ENCODE data around the gene PGBD5.
A peak's percentile ranks its signal among the peaks of the same experiment; 100 is the strongest.

PGBD5 gene

DNA sequence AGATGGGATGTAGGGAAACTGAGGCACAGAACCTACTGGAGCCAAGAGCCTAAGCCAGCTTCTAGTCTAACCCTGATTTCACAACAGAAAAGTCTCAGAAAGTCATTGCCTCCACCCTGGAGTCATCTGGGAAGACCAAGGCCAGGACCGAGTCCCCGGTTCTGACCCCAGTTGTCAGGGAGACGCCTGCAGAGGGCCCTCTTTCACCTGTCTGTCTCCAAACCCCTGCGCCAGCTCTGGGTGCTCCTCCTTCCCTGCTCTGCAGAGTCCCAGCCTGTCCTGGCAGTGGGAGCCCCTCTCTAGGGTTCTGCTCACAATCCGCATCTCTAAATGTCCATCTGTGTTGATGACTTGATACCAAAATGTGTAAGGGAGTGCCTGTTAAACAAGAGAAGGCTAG is 149.7 kb downstream of the PGBD5 start:
- no peak overlapping the region for H3K9ac ChIP-seq (ENCODE audit: low read depth, low read length)
- 93% methylated on average over 5 of the region's 5 CpGs for WGBS
- no peak overlapping the region for H3K4me3 ChIP-seq (ENCODE audit: low read length)
- H3K9me3 ChIP-seq (ENCODE audit: insufficient read depth, low read depth, low read length), result no peaks in the 10 kb centered on the region
- H3K27ac ChIP-seq (ENCODE audit: low read depth, low read length), result peak overlapping the region; percentile 58; the same call in 1 of the 2 replicates
- no peaks in the 10 kb centered on the region for H3K27me3 ChIP-seq (ENCODE audit: insufficient read depth, low read length)
- peaks cover 34% of the 10 kb centered on the region for H3K36me3 ChIP-seq (ENCODE audit: insufficient read depth, low read length)
- H3K4me1 ChIP-seq (ENCODE audit: insufficient read depth, low read length), result peaks cover 22% of the 10 kb centered on the region

DNA sequence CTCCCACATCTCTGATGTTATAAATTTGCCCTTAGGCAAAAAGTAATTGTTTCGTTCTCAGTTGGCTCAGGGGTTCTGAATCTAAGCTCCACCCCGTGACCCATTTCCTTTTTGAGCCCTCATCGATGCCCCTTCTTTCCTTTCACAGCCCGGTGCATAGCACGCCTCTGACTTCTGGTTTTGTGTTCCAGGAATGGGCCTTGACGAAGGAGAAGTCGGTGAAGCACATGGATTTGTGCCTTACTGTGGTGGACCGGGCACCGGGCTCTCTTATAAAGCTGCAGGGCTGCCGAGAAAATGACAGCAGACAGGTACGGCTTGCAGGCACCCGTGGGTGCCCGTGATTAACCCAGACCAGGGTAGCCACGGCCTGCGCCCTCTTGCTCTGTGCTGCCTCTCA is 151.9 kb downstream of the PGBD5 start:
- Histone ChIP-seq H3K9me3 (ENCODE audit: insufficient read depth, low read depth, low read length) (no peaks in the 10 kb centered on the region), H3K36me3 (ENCODE audit: insufficient read depth, low read length) (peaks cover 26% of the 10 kb centered on the region), H3K4me3 (ENCODE audit: low read length) (no peak overlapping the region), H3K27ac (ENCODE audit: low read depth, low read length) (no peak overlapping the region), H3K27me3 (ENCODE audit: insufficient read depth, low read length) (no peaks in the 10 kb centered on the region), H3K9ac (ENCODE audit: low read depth, low read length) (no peak overlapping the region), H3K4me1 (ENCODE audit: insufficient read depth, low read length) (peaks cover 22% of the 10 kb centered on the region)
- WGBS, result 94% methylated on average over 15 of the region's 15 CpGs

DNA sequence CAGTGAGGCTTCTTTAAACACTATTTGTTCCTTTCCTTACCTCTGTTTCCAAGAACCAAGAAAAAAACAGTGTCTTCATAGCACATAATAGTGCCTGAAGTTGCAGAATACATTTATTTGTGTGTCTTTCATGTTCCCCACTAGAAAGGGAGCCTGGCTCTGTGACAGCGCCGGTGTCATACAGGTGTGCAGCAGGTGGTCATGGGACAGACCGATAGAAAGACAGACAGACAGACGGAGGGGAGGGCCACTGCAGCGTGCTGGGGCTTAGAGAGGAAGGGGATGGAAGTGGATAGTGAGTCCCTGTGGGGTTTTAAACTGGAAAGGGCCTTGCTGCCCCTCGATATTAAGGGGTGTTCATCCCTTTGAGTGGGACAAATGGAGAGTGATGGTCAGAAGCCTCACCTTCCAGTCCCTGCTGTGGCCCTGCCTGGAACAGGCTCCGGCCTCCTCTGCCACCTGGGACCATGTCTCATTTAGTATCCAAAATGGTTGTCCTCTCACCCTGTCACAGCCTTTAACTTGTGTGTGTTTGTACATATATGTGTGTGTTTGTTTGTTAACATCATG is 152.9 kb downstream of the PGBD5 start:
- WGBS, result 93% methylated on average over 7 of the region's 7 CpGs
- H3K9me3 ChIP-seq (ENCODE audit: insufficient read depth, low read depth, low read length), result no peaks in the 10 kb centered on the region
- H3K9ac ChIP-seq (ENCODE audit: low read depth, low read length), result no peak overlapping the region
- H3K27me3 ChIP-seq (ENCODE audit: insufficient read depth, low read length), result no peaks in the 10 kb centered on the region
- peaks cover 18% of the 10 kb centered on the region for H3K4me1 ChIP-seq (ENCODE audit: insufficient read depth, low read length)
- H3K4me3 ChIP-seq (ENCODE audit: low read length), result no peak overlapping the region
- H3K36me3 ChIP-seq (ENCODE audit: insufficient read depth, low read length), result peaks cover 22% of the 10 kb centered on the region
- H3K27ac ChIP-seq (ENCODE audit: low read depth, low read length), result no peak overlapping the region

DNA sequence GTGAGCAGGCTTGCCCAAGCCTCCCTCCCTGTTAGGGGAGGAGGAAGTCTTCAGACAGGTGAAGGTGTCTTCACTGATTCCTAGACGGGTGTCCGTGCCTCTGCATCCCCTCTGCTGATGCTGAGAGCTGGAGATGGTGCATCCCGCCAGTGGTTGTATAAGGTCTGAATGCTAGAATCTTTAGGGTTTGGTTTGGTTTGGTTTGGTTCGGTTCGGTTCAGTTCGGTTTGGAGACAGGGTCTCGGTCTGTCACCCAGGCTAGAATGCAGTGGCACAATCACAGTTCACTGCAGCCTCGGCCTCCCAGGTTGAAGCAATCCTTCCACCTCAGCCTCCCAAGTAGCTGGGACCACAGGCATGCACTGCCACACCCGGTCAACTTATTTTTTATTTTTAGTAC is 153.6 kb downstream of the PGBD5 start:
- Histone ChIP-seq H3K4me1 (ENCODE audit: insufficient read depth, low read length) (peaks cover 12% of the 10 kb centered on the region), H3K9ac (ENCODE audit: low read depth, low read length) (no peak overlapping the region), H3K4me3 (ENCODE audit: low read length) (no peak overlapping the region), H3K36me3 (ENCODE audit: insufficient read depth, low read length) (peaks cover 22% of the 10 kb centered on the region), H3K27me3 (ENCODE audit: insufficient read depth, low read length) (no peaks in the 10 kb centered on the region), H3K9me3 (ENCODE audit: insufficient read depth, low read depth, low read length) (no peaks in the 10 kb centered on the region), H3K27ac (ENCODE audit: low read depth, low read length) (no peak overlapping the region)
- WGBS, result 95% methylated on average over 9 of the region's 9 CpGs

DNA sequence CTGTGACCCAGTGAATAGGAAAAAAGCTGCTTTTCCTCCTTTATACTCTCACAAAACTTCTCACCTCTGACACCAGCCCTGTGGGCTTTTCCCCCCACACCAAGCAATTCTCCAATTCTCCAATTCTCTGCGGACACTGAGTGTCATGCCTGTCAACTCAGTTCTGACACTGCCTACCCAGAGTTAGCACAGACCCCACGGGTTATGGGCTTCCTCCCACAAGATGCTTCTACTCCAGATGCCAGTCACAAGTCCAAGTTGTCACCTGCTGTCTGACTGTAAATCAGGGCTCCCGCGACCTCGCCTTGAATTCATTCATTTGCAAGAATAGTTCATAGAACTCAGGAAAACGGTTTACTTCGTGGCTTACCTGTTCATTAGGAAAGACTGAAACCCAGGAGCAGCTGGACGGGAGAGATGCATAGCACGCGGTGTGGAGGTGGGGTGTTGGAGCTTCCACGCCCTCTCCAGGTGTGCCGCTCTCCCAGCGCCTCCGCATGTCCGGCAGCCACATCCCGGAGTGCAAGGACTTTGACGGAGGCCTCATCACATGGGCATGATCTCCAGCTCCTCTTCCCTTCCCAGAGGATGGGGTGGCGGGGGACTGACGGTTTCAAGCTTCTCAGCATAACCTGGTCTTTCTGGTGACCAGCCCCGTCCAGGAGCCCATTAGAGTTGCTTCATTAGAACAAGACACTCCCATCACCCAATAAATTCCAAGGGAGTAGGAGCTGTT is 154.7 kb downstream of the PGBD5 start:
- WGBS, result 94% methylated on average over 20 of the region's 20 CpGs
- Histone ChIP-seq H3K27me3 (ENCODE audit: insufficient read depth, low read length) (no peaks in the 10 kb centered on the region), H3K9ac (ENCODE audit: low read depth, low read length) (no peak overlapping the region), H3K36me3 (ENCODE audit: insufficient read depth, low read length) (peaks cover 22% of the 10 kb centered on the region), H3K27ac (ENCODE audit: low read depth, low read length) (no peak overlapping the region), H3K4me1 (ENCODE audit: insufficient read depth, low read length) (peaks cover 4% of the 10 kb centered on the region), H3K4me3 (ENCODE audit: low read length) (no peak overlapping the region), H3K9me3 (ENCODE audit: insufficient read depth, low read depth, low read length) (no peaks in the 10 kb centered on the region)

DNA sequence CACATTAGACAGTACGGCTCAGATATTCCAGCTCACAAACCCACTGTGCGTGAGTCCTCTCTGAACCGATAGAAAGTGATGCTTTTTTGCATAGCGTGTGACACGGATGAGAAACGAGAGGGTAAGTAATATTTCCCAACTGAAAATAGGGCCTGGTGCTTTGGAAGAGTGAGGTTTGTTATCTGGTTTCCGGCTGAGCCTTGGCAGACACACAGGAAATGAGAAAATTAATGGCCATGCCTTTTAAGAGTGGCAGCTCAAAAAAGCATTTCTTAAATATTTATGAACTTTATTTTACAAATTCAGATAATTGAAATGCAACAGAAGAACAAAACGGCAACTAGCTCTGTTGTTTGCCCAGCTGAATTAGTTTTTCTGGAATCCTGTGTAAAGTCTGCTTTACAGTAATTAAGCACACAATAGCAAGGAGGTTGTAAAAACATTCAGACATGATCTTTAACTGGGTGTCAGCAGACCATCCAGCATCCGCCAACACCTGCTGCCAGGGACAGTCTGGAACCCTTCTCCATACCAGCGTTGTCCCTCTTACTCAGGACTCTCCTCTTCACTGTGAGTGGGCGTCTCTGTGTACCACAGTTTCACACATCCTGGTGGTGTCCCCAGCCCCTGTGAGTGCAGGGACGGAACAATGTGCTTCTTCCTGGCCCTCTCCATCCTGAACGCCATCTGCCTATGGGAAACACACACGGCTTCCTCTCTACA is 155.4 kb downstream of the PGBD5 start:
- Histone ChIP-seq H3K27me3 (ENCODE audit: insufficient read depth, low read length) (no peaks in the 10 kb centered on the region), H3K9me3 (ENCODE audit: insufficient read depth, low read depth, low read length) (no peaks in the 10 kb centered on the region), H3K4me3 (ENCODE audit: low read length) (no peak overlapping the region), H3K4me1 (ENCODE audit: insufficient read depth, low read length) (peaks cover 3% of the 10 kb centered on the region; the same call in 1 of the 2 replicates), H3K36me3 (ENCODE audit: insufficient read depth, low read length) (peaks cover 17% of the 10 kb centered on the region), H3K9ac (ENCODE audit: low read depth, low read length) (no peak overlapping the region), H3K27ac (ENCODE audit: low read depth, low read length) (no peak overlapping the region)
- WGBS, result 93% methylated on average over 14 of the region's 14 CpGs

DNA sequence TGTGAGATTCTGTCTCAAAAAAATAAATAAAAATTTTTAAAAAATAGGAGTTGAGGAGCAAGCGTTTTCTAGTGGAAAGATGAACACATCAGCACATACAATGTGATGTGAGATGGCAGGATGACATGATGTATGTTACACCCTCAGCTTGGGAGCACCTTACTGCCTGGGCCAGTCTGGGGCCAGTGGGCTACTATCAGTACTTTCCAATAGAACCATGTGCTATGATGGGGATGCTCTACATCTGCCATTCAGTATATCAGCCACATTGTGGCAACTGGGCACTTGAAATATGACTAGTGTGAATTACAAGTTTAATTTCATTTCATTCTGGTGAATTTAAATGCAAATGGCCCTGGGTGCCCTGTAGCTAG is 156.0 kb downstream of the PGBD5 start:
- no peaks in the 10 kb centered on the region for H3K27me3 ChIP-seq (ENCODE audit: insufficient read depth, low read length)
- 100% methylated on average over 1 of the region's 1 CpG for WGBS
- no peaks in the 10 kb centered on the region for H3K9me3 ChIP-seq (ENCODE audit: insufficient read depth, low read depth, low read length)
- H3K4me1 ChIP-seq (ENCODE audit: insufficient read depth, low read length), result peaks cover 3% of the 10 kb centered on the region; the same call in 1 of the 2 replicates
- no peak overlapping the region for H3K27ac ChIP-seq (ENCODE audit: low read depth, low read length)
- no peak overlapping the region for H3K4me3 ChIP-seq (ENCODE audit: low read length)
- H3K9ac ChIP-seq (ENCODE audit: low read depth, low read length), result no peak overlapping the region
- peaks cover 17% of the 10 kb centered on the region for H3K36me3 ChIP-seq (ENCODE audit: insufficient read depth, low read length)

DNA sequence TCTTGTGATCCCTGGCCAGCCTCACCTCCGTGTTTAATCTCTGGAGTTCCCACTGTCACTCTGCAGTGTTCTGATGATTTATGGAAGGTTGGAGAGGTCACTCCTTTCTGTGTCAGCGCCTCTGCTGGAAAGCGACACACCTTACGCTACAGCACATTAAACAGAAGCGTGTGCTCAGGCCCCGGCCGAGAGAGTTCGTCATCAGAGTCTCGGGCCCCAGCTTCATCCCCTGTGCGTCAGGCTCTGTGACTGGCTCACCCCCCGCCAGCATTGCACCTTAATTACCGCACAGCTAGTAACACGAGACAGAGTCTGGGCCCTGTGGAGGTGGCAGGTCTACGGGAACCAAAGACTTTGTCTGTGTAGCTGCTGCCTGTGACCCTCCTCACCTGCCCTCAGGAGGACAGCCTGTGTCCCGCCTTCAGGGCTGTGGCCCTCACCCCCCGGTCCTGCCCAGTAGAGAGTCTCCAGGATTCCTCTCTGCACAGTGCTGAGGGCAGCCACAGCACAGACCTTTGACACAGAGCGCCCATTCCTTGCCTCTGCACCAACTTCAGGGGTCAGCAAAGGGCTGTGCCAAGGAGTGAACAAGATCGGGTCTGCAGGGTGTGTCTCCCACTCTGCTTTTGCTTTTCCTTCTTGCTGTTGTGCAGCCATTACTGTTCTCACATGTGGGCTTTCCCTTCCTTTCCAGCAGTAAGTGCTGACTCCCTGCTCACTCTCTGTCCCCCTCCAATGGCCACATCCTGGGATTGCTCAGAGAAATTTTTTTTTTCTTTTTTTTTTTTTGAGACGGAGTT is 157.6 kb downstream of the PGBD5 start:
- 90% methylated on average over 18 of the region's 19 CpGs for WGBS
- H3K27me3 ChIP-seq (ENCODE audit: insufficient read depth, low read length), result no peaks in the 10 kb centered on the region
- 0 out of 2 replicates have a peak overlapping the region, but pooled peaks have one; percentile 2 for H3K27ac ChIP-seq (ENCODE audit: low read depth, low read length)
- peaks cover 3% of the 10 kb centered on the region; the same call in 1 of the 2 replicates for H3K4me1 ChIP-seq (ENCODE audit: insufficient read depth, low read length)
- H3K9ac ChIP-seq (ENCODE audit: low read depth, low read length), result no peak overlapping the region
- no peaks in the 10 kb centered on the region for H3K9me3 ChIP-seq (ENCODE audit: insufficient read depth, low read depth, low read length)
- no peak overlapping the region for H3K4me3 ChIP-seq (ENCODE audit: low read length)
- peaks cover 21% of the 10 kb centered on the region for H3K36me3 ChIP-seq (ENCODE audit: insufficient read depth, low read length)

DNA sequence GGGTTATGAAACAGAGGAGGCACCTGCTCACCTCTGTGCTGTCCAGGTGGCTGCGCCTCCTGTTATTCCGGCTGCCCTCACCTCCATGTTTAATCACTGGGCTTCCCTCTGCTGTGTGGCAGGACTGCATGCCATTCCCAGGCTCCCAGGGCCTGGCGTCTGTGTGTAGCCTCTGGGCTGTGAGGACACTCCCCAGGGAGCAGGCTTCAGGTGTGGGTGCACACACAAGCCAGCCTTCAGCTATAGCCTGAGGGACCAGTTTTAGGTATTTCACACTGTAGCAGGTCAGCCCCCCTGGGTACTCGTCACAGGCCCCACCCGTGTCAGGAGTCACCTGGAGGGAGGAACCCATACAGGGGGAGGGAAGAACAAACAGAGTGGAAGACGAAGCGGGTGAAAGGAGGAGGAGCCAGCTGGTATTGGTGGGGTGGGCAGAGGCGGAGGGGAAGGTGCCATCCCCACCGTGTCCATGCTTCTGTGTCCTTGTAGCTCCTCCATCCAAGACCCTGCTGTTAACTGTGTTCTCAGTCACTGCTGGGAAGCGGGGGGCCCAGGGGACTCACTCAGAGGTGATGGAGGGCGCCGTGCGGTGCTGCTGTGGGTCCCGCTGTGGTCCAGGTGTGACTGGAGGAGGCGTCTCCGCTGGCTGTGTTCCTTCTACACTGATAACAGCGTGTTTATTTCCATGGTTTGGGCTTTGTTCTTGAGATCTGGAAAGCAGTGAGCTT is 158.6 kb downstream of the PGBD5 start:
- no peak overlapping the region for H3K27ac ChIP-seq (ENCODE audit: low read depth, low read length)
- H3K36me3 ChIP-seq (ENCODE audit: insufficient read depth, low read length), result peaks cover 30% of the 10 kb centered on the region
- no peak overlapping the region for H3K9ac ChIP-seq (ENCODE audit: low read depth, low read length)
- H3K27me3 ChIP-seq (ENCODE audit: insufficient read depth, low read length), result no peaks in the 10 kb centered on the region
- H3K9me3 ChIP-seq (ENCODE audit: insufficient read depth, low read depth, low read length), result no peaks in the 10 kb centered on the region
- H3K4me1 ChIP-seq (ENCODE audit: insufficient read depth, low read length), result peaks cover 3% of the 10 kb centered on the region; the same call in 1 of the 2 replicates
- WGBS, result 93% methylated on average over 17 of the region's 17 CpGs
- no peak overlapping the region for H3K4me3 ChIP-seq (ENCODE audit: low read length)

DNA sequence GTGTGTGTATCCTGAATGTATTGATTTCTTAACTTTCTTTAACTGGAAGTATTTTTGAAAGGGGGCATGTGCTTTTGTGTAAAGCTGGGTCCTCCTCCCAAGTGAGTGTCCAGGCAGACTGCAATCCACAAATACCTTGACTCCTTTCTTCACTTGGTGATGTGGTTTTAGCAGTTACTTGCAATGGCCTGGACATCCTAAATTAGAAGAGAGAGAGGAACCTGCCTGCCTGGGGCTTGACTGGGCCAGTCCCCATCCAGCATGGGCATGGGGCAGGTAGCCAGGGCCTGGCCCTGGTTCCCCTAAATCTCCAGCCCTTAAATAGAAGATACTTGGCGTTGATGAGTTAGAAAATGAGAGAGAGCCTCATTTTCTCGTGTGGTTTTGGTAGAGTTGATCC is 159.7 kb downstream of the PGBD5 start:
- Histone ChIP-seq H3K27ac (ENCODE audit: low read depth, low read length) (no peak overlapping the region), H3K9me3 (ENCODE audit: insufficient read depth, low read depth, low read length) (no peaks in the 10 kb centered on the region), H3K9ac (ENCODE audit: low read depth, low read length) (no peak overlapping the region), H3K27me3 (ENCODE audit: insufficient read depth, low read length) (no peaks in the 10 kb centered on the region), H3K36me3 (ENCODE audit: insufficient read depth, low read length) (peaks cover 30% of the 10 kb centered on the region), H3K4me1 (ENCODE audit: insufficient read depth, low read length) (peaks cover 3% of the 10 kb centered on the region; the same call in 1 of the 2 replicates), H3K4me3 (ENCODE audit: low read length) (no peak overlapping the region)
- WGBS, result 71% methylated on average over 2 of the region's 2 CpGs
